Right kidney (tissue), 1 donor: Measurements from ENCODE around the gene TBX4.
"Not testable (repeated sequence)": the region's sequence is repeated elsewhere in the genome, so short reads cannot be mapped to it uniquely, and the experiment has no call there.

Experiments
- DNase-seq: peaks from one replicate; pipeline ENCODE4 v3.0.0-alpha.2; 2016

Gene TBX4

GRCh38 chr17:61527441-61527840, 75.2 kb downstream of the TBX4 start:
- not testable (repeated sequence) for DNase-seq

GRCh38 chr17:61528171-61528570, 75.9 kb downstream of the TBX4 start:
- no peak for DNase-seq

- DNase-seq: no peak
Measured at GRCh38 chr17:61531223-61531622, 79.0 kb downstream of the TBX4 start.

- DNase-seq: peak; percentile 23
Measured at GRCh38 chr17:61532826-61533225, 80.6 kb downstream of the TBX4 start.

- DNase-seq: no peak
Measured at GRCh38 chr17:61533797-61534196, 81.6 kb downstream of the TBX4 start.

GRCh38 chr17:61534414-61534813, 82.2 kb downstream of the TBX4 start:
- no peak for DNase-seq
